ENCODE results near the gene ALG2.

DNA sequence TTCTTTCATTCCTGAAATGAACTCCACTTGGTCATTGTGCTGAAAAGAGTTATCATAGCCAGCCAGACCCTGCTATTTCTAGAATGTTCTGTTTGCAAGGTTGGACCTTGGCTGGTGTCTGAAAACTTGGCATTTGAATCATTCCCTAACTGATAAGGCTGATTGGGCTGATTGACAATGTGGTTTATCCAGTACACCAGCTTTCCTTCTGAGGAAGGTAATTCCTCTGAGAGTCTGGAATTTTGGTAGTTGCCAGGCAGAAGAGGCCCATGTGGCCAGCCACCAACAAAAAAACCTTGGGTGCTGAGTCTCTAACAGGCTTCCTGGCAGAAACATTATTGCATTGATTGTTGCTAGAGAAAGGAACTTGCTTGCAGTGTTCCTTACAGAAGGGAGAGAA, 15.6 kb upstream of the ALG2 start:
- TF ChIP-seq POLR2AphosphoS5 (IDR thresholded peaks at IDR 0.05), result no peak
- TF ChIP-seq, protein P1, sequence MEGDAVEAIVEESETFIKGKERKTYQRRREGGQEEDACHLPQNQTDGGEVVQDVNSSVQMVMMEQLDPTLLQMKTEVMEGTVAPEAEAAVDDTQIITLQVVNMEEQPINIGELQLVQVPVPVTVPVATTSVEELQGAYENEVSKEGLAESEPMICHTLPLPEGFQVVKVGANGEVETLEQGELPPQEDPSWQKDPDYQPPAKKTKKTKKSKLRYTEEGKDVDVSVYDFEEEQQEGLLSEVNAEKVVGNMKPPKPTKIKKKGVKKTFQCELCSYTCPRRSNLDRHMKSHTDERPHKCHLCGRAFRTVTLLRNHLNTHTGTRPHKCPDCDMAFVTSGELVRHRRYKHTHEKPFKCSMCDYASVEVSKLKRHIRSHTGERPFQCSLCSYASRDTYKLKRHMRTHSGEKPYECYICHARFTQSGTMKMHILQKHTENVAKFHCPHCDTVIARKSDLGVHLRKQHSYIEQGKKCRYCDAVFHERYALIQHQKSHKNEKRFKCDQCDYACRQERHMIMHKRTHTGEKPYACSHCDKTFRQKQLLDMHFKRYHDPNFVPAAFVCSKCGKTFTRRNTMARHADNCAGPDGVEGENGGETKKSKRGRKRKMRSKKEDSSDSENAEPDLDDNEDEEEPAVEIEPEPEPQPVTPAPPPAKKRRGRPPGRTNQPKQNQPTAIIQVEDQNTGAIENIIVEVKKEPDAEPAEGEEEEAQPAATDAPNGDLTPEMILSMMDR (IDR thresholded peaks at IDR 0.05; ENCODE audit: poor library complexity, severe bottlenecking), result no peak
- TF ChIP-seq SMC3 (conservative IDR thresholded peaks at IDR 0.05; ENCODE audit: poor library complexity), result no peak
- TF ChIP-seq, protein P2, sequence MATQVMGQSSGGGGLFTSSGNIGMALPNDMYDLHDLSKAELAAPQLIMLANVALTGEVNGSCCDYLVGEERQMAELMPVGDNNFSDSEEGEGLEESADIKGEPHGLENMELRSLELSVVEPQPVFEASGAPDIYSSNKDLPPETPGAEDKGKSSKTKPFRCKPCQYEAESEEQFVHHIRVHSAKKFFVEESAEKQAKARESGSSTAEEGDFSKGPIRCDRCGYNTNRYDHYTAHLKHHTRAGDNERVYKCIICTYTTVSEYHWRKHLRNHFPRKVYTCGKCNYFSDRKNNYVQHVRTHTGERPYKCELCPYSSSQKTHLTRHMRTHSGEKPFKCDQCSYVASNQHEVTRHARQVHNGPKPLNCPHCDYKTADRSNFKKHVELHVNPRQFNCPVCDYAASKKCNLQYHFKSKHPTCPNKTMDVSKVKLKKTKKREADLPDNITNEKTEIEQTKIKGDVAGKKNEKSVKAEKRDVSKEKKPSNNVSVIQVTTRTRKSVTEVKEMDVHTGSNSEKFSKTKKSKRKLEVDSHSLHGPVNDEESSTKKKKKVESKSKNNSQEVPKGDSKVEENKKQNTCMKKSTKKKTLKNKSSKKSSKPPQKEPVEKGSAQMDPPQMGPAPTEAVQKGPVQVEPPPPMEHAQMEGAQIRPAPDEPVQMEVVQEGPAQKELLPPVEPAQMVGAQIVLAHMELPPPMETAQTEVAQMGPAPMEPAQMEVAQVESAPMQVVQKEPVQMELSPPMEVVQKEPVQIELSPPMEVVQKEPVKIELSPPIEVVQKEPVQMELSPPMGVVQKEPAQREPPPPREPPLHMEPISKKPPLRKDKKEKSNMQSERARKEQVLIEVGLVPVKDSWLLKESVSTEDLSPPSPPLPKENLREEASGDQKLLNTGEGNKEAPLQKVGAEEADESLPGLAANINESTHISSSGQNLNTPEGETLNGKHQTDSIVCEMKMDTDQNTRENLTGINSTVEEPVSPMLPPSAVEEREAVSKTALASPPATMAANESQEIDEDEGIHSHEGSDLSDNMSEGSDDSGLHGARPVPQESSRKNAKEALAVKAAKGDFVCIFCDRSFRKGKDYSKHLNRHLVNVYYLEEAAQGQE (IDR thresholded peaks at IDR 0.05; ENCODE audit: borderline replicate concordance), result no peak
- no peak for TF ChIP-seq EZH2 (IDR thresholded peaks at IDR 0.05; ENCODE audit: borderline replicate concordance, insufficient read depth, low read length, poor library complexity, severe bottlenecking)
- TF ChIP-seq EP300 (conservative IDR thresholded peaks at IDR 0.05; ENCODE audit: poor library complexity, severe bottlenecking), result no peak
